ENCODE measurements around the gene EP400. TPM values are rescaled to one million over a fixed set of nuclear protein-coding genes. Genes with fewer than 3 reads are reported as not detected.

Gene EP400
- total RNA-seq, 1 donor from 2014 or later, result 51.3 TPM

- TF ChIP-seq, protein P1, sequence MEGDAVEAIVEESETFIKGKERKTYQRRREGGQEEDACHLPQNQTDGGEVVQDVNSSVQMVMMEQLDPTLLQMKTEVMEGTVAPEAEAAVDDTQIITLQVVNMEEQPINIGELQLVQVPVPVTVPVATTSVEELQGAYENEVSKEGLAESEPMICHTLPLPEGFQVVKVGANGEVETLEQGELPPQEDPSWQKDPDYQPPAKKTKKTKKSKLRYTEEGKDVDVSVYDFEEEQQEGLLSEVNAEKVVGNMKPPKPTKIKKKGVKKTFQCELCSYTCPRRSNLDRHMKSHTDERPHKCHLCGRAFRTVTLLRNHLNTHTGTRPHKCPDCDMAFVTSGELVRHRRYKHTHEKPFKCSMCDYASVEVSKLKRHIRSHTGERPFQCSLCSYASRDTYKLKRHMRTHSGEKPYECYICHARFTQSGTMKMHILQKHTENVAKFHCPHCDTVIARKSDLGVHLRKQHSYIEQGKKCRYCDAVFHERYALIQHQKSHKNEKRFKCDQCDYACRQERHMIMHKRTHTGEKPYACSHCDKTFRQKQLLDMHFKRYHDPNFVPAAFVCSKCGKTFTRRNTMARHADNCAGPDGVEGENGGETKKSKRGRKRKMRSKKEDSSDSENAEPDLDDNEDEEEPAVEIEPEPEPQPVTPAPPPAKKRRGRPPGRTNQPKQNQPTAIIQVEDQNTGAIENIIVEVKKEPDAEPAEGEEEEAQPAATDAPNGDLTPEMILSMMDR (IDR thresholded peaks at IDR 0.05), result no peak
- Mint-ChIP-seq H3K27ac (ENCODE audit: unreplicated experiment) (peak within 1 kb of the TSS; percentile 79), H3K9me3 (ENCODE audit: unreplicated experiment) (no peaks in the 10 kb centered on the region), H3K27me3 (ENCODE audit: unreplicated experiment) (no peaks in the 10 kb centered on the region), H3K4me3 (ENCODE audit: unreplicated experiment) (peak within 1 kb of the TSS; percentile 95), H3K36me3 (ENCODE audit: unreplicated experiment) (peaks cover 14% of the 10 kb centered on the region), H3K4me1 (ENCODE audit: unreplicated experiment) (peaks cover 18% of the 10 kb centered on the region)
- peak; percentile 98 for DNase-seq (ENCODE audit: extremely low spot score, unreplicated experiment)
Observed at GRCh38 chr12:131928711-131929580, 20.8 kb upstream of the EP400 start, which contains the start of gene PUS1. Gene PUS1 (plus strand): TSS chr12:131929276. CDS start chr12:131929723, 447 bp downstream.

GRCh38 chr12:131929581-131930456, 19.9 kb upstream of the EP400 start:
- Mint-ChIP-seq H3K4me3 (ENCODE audit: unreplicated experiment) (peak overlapping the region; percentile 95), H3K27ac (ENCODE audit: unreplicated experiment) (peak overlapping the region; percentile 32), H3K36me3 (ENCODE audit: unreplicated experiment) (peaks cover 14% of the 10 kb centered on the region), H3K4me1 (ENCODE audit: unreplicated experiment) (peaks cover 12% of the 10 kb centered on the region), H3K27me3 (ENCODE audit: unreplicated experiment) (no peaks in the 10 kb centered on the region), H3K9me3 (ENCODE audit: unreplicated experiment) (no peaks in the 10 kb centered on the region)
- TF ChIP-seq, protein P1 (IDR thresholded peaks at IDR 0.05), result no peak
- DNase-seq (ENCODE audit: extremely low spot score, unreplicated experiment), result no peak

DNA sequence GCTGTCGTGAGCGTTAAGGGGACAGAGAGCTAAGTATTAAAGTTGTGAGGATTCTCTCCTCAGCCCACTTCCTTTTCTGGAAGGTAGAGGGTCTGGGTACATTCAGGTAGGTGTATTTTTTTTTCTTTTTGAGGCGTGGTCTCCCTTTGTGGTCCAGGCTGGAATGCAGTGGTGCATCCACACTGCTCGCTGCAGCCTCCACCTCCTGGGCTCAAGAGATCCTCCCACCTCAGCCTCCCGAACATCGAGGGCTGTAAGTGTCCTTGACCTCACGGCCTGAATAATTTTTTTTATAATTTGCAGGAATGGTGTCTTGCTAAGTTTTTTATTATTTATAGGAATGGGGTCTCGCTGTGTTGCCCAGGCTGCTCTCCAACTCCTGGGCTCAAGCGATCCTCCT, 19.2 kb upstream of the EP400 start:
- H3K36me3 Mint-ChIP-seq (ENCODE audit: unreplicated experiment), result peaks cover 14% of the 10 kb centered on the region
- H3K27me3 Mint-ChIP-seq (ENCODE audit: unreplicated experiment), result no peaks in the 10 kb centered on the region
- DNase-seq (ENCODE audit: extremely low spot score, unreplicated experiment), result no peak
- peak overlapping the region; percentile 32 for H3K27ac Mint-ChIP-seq (ENCODE audit: unreplicated experiment)
- H3K4me1 Mint-ChIP-seq (ENCODE audit: unreplicated experiment), result peaks cover 9% of the 10 kb centered on the region
- H3K9me3 Mint-ChIP-seq (ENCODE audit: unreplicated experiment), result no peaks in the 10 kb centered on the region
- peak overlapping the region; percentile 74 for H3K4me3 Mint-ChIP-seq (ENCODE audit: unreplicated experiment)
- TF ChIP-seq, protein P1 (IDR thresholded peaks at IDR 0.05), result no peak

DNA sequence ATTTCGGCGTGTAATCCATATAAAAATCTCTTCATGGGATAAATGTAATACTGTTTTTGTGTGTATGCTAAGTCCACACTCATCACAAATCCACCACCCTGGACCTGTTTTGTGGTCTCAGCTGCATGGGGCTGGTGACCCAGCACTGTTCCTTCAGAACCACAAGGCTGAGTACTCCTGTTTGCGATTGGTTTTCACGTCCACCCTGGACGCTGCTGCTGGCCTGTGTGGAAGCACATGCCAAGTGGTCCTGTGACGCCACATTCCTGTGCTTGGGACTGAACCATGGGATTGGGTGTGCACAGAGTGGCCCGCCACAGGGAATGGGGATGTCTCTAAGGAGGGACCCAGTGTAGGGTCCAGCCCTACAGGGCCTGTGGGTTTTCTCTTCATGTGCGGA, 16.4 kb upstream of the EP400 start:
- Mint-ChIP-seq H3K4me3 (ENCODE audit: unreplicated experiment) (no peak overlapping the region), H3K4me1 (ENCODE audit: unreplicated experiment) (peaks cover 9% of the 10 kb centered on the region), H3K9me3 (ENCODE audit: unreplicated experiment) (no peaks in the 10 kb centered on the region), H3K27me3 (ENCODE audit: unreplicated experiment) (no peaks in the 10 kb centered on the region), H3K27ac (ENCODE audit: unreplicated experiment) (no peak overlapping the region), H3K36me3 (ENCODE audit: unreplicated experiment) (peaks cover 14% of the 10 kb centered on the region)
- TF ChIP-seq, protein P1 (IDR thresholded peaks at IDR 0.05), result no peak
- DNase-seq (ENCODE audit: extremely low spot score, unreplicated experiment), result no peak

All from osteocyte (in vitro differentiated cells).